Stimulated activated CD4-positive, alpha-beta T cell treated with anti-CD3 and anti-CD28 coated beads, TNF-alpha, amount 100 ng/mL, for 1 hour (primary cell): ENCODE data around the gene FGB.

ENCODE experiments used
- DNase-seq, 3 donors: peaks; one replicate each; pipeline ENCODE4 v3.0.0-alpha.2; 2020; ENCODE audit warnings: low read depth in 3 of 3, low spot score in 1 of 3

The FGB gene

DNA sequence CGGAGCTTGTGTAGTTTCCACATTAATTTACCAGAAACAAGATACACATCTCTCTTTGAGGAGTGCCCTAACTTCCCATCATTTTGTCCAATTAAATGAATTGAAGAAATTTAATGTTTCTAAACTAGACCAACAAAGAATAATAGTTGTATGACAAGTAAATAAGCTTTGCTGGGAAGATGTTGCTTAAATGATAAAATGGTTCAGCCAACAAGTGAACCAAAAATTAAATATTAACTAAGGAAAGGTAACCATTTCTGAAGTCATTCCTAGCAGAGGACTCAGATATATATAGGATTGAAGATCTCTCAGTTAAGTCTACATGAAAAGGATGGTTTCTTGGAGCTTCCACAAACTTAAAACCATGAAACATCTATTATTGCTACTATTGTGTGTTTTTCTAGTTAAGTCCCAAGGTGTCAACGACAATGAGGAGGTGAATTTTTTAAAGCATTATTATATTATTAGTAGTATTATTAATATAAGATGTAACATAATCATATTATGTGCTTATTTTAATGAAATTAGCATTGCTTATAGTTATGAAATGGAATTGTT is at the start of gene FGB:
Gene FGB, plus strand, starts transcription at position 315 of the 558 bp plus-strand sequence. Its CDS starts 8 bp downstream, at position 323.
- no peak for DNase-seq

DNA sequence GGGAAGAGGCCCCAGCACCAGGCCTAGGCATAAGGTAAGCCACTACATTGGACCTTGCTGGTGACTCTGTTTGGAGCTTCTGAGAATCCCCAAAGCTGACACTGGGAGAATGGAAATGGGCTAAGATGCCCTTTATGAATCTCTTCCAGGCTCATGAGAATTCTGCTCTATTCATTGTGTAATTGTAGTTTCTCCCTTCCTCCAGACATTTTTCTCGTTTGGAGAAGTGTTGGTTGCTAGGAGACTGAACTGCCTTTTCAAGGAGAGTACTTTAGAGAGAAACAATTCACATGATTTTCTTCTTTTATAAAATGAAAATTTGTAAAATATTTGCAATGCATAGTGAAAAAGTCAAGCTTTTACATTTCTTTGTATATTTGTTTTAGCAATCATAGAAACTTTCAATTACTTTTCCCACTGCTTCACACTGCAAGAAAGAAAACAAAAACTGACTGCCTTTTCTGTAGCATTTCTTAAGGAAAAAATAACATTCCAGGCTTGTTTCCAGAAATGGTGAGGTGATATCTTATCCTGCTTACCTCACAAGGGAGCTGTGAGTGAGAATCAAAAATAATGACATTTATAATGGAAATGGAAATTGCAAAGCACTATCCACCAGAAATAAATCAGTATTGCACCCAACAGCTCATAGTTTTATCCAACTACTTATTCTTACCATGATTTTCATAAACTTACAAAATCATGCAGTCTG is 46.3 kb upstream of the FGB start:
- no peak for DNase-seq

DNA sequence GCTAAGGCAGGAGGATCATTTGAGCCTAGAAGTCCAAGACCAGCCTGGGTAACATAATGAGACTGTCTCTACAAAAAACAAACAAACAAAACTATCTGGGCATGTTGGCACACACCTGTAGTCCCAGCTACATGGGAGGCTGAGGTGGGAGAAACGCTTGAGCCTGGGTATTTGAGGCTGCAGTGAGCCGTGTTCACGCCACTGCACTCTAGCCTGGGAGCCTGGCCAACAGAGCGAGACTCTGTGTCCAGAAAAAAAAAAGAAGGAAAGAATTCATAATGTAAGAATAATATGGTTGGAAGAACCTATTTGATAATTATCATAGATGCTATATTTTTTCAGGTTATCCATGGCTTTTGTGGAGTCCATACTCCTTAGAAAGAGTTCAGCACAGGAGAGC is 45.2 kb upstream of the FGB start:
- no peak for DNase-seq

DNA sequence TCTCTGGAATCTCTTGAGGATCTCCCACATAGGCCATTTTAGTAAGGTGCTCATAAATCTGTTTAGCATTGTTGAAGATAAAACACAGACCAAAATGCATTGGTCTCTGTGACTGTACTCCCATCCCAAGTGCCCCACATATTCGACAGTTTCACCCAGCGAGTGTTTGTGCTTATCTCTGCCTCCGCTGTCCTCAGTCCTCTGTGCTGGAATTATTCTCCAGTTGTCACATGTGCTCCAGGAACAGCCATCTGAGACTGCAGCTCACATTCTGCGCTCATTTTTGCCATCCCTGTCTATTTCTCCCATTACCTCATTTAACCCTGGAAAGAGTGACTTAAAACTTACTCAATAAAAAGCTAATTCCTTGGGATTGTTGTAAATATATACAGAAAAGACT is 43.6 kb upstream of the FGB start:
- DNase-seq = no peak

DNA sequence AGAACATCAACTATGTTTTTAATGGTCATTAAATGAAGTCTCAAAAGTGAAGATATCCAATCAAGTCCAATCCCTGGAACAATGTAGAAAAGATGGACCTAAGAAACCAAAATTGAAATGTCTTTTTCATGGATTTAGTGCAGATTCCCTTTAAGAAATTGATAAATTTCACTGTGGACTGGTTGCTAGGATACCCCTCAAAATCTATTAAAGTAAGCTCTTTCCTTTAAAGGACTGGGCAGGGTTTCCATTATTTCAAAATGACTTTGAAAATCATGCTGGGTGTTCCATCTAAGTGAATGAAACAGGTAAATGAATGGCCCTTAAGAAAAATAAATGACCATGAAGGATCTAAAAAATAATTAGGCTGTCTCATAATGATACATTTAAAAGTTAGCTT is 41.2 kb upstream of the FGB start:
- no peak for DNase-seq

DNA sequence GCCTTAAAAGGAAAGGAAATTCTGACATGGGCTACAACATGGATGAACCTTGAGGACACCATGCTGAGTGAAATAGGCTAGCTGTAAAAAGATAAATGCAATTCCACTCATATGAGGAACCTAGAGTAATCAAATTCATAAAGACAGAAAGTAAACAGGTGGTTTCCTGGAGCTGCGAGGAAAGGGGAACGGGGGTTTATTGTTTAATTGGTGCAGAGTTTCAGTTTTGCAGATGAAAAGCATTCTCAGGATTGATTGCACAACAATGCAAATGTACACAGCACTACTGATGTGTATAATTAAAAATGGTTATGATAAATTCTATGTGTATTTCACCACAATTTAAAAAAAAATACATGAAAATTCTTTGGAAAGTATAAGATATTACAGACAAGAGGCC is 36.7 kb upstream of the FGB start:
- no peak for DNase-seq

DNA sequence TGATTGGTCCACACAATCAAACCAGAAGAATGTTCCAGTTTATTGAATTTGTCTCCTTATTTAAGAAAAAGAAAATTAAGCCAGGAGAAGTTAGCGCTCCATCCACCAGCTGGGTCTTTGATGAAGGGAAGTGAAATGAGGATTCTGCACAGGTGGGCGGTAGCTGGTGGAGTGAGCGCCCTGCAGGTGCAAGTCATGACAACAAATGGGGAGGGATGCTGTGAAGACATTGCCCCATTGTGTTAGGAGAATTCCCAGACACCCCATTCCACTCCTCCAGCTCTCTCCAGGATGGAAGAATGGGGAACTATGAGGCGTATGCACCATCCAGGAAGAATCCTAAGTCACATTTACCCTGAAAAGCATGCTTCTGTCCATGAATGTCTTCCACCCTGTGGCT is 35.5 kb upstream of the FGB start:
- no peak for DNase-seq

DNA sequence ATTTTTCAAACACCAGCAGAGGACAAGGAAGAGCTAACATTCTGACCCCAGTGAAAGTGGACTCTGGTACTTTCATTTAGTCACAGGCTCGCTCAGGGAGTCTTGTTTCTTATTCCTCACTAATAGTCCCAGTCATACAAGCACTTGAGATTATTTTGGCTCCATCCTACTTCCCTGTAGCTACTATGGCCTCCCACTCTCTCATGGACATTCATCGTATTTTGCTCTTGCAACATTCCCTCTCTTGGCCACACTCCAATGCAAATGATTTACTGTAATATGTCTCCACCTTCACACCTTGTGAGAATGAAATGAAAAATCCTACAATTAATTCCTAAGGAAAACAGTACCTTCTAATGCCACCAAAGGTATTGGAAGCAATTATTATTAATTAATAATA is 33.9 kb upstream of the FGB start:
- DNase-seq = no peak

DNA sequence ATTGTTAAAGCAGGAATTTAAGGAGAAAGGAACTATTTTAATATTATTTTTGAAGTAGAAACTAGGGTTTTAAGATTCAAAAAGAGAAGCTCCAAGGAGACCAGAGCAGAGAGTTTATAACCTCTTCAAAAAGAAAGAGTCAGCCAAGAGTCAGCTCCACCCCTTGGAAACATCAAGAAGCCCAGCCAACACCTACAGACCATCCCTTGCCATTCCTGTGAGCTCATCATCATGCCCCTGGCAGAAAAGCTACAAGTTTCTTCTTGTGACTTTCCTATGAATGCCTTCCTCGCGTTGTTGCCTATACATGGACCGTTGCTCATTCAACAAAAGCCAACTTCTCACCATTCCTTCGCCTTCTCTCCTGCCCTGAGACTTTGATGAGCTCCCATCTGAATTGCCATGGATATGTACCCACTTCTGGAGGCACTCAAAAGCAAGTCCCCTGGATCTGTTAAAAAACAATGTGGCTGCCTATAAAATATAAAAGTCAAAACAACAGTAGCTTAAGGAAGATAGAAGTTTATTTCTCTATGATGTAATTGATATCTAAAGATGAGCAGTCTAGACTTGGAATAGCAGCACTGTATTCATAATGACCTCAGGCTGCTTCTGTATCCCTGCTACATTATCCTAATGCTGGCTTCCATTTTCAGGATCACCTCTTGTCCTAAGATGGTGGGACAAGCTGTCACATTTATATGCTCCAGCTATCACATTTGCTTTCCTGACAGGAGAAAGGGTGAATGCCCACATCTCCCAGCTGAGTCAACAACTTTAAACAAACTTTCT is 32.9 kb upstream of the FGB start:
- DNase-seq = no peak

DNA sequence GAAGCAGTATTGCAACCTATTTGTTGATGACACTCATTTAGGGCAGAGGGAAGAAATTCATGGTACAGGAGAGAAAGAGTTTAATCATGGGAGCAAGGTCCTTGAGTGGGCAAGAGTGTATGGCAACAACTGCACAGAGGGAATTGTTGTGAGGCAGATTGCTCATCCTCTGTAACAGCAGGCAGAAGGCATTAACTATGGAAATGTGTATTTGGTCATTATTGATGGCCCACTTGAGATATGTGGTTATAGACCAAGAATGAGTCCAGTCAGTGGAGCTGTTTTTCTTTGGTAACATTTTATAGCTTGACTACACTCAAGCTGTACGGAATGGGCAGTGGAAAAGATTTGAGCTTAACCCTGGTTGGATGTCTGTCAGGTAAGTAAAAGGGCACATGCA is 28.5 kb upstream of the FGB start:
- no peak for DNase-seq

DNA sequence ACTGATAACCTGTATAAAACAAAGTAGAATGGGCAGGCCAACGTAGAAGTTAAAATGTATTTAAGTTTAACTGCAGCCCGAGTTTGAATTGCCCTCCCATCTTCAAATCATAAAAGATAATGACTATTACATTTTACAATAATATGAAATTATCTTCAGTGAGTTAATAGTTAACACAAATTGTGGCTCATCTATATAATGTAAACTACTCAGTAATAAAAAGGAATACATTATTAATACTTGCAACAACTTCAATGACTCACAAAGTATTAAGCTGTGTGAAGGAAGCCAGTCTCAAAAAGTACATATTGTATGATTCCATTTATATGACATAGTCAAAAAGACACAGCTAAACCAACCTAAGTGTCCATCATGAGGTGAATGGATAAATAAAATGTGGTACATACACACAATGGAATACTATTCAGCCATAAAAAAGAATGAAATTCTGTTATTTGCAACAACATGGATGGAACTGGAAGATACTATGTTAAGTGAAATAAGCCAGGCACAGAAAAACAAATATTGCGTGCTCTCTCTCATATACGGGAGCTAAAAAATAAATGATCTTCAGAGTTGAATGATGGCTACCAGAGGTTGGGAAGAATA is 20.4 kb upstream of the FGB start:
- DNase-seq = no peak

DNA sequence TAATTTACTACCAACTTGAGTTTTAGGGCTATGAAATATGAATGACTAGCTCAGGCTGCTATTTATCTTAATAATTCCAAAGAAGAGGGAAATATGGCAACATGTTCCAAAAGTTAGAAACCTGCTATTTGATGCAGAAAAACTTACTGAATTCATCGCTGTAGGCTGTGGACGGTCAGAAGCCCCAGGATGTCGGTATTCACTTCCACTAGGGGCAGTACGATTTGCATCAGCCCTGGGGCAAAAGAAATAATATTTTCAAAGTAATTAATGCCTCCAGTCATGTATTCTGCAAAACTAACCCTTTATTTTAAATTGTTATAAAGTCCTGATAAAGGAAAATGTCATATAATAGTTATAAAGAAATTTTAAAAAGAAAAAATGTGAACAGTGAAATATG is 17.1 kb upstream of the FGB start:
- DNase-seq = no peak

DNA sequence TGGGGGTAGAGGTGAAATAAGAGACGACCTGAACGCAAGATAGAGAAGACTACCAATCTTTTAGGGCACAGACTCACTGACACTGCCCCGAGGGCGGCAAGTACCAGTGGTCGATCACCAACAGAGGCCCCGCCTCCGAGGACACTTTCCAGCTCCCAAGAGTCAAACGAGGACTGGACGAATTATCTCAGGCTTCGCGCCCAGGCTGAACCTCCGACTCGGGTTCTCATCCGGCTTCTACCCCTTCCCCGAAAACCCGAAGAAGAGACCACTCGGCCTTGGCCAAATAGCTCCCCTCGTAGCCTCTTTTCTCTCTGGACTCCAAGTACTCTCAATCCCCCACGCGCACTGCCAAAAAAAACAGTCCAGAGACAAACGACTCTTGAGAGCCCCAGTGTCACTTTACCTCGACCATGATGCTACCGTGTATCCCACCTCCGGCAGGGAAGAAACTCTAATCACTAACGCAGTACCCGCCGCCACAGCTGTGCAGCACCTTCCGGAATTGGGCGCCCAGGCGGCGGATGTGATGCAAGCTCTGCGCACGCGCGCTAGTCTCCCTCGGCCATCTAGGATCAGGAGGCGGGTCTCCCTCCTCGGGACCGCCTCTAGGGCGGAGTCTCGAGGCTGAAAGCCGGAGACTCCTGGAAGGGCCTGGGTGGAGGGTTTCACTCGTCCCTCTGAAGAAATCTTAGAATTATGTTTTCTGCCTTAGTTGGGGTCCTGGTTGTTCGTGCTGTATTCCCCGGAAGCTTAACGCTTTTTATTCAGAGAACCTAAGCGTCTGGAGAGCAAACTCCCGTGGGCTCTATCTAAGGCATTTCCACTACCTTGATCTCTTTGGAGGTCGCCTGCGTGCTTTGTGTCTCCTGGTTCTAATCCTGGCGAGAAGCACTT is 12.7 kb upstream of the FGB start, which contains the start of gene PLRG1:
Gene PLRG1, minus strand, starts transcription at position 507 of the 897 bp plus-strand sequence. Its CDS starts 92 bp downstream, at position 415.
- peak; percentile 86 to 93 (median 92) for DNase-seq

DNA sequence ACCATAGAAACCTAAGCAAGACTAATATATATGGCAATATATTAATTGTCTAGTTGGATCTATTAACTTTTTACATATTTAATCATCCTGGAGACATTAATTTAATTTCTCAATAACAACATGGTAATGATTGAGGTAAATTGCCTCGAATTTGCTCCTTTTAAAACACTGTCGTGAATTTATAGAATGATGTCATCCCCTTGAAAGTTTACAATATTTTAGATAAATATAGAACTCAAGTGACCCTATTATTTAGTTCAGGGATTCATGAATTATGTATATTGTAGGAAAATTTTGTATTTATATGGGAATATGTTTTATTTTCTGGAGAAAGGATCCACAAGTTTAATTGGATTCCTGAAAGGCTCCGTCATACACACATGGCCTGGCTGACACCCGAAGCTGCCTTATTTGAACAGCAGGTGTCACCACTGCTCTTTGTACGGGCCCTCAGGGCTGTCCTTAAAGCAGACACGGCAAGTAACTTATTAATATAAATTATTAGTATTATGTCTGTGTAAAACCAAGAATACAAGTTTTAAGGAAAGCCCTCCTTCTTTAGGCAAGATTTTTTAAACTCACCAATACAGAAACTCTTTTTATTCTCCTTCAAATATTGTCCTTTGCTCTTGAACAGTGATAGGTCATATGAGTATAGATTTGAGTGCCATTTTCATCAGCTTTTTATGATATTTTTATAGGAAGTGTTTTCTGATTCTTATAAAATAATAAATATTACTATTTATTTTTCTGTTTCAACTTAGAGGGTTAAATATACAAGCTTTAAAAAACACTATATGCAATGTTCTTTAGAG is 10.7 kb upstream of the FGB start:
- DNase-seq = peak; percentile 19 to 52 (median 45)

DNA sequence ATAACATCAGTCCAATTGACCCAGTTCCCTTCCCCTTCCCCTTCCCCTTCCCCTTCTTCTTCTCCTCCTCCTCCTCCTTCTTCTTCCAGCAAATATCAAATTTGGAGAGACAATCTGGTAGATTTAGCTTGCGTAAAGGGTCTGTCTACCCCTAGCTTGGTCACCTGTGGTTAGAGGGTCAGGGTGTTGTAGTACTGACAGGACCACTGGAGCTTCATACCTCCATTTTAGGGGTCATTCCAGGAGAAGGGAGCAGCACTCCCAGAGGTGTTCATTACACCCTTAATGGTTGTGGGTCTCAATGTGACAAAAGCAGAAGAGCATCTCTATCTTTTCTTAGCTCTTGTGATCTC is 3.7 kb upstream of the FGB start:
- no peak for DNase-seq

DNA sequence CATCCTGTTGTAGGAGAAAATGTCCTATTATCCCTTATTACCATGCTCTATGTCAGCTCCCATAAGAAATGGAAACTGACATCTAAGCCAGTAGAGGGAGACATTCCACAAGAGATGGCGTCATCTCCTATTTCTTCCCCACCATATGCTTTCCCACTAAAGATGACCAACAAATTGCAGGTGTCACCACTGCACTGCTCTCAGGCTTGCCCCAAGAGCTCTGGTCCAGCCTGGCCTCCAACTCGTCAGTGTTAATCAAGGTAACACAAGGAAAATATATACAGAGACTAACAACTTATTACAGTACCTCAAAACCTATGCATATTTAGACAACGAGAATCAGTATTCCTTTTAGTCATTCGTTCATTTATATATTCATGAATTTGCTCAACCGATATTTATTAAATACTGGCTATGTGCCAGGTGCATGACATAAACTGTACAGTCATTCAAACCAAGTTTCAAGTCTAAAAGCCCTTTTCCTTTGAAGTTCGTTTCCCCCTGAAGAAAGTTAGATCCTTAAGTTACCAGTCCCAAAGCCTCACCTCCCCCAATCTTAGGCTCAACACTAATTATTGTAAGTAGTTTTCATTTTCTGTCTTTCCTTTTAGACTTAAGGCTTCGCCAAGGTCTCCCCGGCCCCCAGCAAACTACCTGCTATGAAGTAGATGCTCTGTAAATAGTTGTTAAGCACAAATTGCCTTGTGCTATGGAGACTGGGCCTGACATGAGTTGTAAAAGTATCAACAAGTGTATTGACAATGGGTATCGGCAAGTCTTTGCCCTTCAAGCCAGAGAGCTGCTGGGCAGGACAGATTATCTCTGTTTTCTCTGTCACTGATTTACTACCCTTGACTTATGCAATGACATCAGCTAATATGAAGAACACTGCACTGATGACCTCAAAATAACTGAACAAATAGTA is 3.1 kb upstream of the FGB start:
- no peak for DNase-seq

DNA sequence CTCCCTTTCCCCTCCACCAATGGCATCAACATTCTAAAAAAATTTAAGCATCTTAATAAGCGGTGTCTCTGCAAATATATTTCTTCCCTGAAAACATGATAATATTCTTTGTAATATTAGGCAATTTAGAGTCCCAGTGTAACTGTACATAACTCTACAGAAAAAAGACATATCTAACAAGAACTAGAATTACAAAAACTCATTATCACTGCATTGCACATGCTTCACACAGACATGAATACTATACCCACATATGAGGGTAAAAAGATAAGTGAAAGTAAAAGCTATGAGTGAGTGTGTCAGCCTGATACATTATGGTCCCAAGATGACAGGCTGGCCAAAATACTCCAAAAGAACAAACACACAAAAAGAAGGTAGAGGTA is 2.4 kb upstream of the FGB start:
- no peak for DNase-seq

DNA sequence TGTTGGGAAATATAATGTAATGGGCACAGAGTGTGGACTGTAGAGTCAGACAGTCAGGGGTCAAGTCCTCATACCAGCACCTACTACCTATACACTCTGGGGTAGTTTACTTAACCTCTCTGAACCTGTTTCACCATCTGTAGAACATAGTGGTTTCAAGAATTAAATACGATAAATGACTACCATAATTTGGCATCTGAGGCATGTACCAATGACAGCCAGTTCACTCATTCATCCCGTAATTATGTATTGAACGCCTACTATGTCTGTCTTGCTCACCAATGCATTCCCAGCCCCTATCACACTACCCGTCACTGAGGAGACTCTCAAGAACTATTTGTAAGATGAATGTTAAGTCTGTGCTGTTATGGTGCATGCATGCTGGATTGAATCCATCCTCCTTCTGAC is 2.0 kb upstream of the FGB start:
- no peak for DNase-seq

DNA sequence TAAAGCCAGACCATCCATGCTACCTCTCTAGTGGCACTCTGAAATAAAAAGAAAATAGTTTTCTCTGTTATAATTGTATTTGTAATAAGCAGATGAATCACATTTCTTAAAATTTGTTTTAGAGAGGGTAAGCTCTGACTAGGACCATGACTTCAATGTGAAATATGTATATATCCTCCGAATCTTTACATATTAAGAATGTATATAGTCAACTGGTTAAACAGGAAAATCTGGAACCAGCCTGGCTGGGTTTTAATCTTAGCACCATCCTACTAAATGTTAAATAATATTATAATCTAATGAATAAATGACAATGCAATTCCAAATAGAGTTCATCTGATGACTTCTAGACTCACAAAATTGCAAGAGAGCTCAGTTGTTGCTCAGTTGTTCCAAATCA is 1.5 kb downstream of the FGB start:
- DNase-seq = no peak
